ENCODE results near the gene ZDHHC6. TPM values are rescaled to one million over a fixed set of nuclear protein-coding genes. Genes with fewer than 3 reads are reported as not detected.
A peak's percentile ranks its signal among the peaks of the same experiment; 100 is the strongest.

The ZDHHC6 gene, protein sequence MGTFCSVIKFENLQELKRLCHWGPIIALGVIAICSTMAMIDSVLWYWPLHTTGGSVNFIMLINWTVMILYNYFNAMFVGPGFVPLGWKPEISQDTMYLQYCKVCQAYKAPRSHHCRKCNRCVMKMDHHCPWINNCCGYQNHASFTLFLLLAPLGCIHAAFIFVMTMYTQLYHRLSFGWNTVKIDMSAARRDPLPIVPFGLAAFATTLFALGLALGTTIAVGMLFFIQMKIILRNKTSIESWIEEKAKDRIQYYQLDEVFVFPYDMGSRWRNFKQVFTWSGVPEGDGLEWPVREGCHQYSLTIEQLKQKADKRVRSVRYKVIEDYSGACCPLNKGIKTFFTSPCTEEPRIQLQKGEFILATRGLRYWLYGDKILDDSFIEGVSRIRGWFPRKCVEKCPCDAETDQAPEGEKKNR
- 33.0 and 56.4 TPM in 2 replicates for total RNA-seq
- polyA plus RNA-seq, result 31.7 and 44.2 TPM in 2 replicates

DNA sequence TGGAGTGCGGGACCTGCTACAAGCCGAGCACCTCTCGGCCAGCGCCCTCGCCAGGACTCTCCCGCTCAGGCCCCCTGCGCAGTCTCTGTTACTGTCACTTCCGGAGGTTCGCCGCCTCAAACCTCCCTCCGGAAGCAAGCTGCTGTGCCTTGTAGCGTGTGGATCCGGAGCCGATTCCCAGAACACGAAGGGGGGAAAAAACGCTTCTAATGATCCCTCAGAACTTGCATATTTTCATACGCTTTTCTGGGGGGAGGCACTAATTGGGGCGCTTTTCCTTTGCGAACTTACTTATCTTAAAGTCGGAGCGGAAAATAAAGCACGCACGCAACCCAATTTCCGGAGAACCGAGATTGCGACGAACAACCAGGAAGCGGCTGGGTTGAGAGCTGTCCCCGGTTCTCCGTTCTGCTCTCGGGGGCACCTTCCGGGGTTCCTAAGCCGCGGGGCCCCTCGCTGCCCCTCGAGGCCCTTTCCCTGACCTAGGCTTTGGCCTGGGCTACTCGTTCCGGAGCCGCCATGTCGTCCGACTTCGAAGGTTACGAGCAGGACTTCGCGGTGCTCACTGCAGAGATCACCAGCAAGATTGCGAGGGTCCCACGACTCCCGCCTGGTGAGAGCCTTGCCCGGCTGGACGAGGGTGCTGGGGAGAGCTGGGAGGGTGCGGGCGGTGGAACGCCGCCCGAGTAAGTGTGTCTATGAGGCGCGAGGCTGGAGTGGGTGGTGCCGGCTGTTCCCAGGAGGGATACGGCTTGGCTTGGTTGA is at the start of gene ZDHHC6, which contains the start of gene VTI1A:
Gene ZDHHC6 (minus strand): TSS at position 60 of the 765 bp plus-strand sequence. CDS start 1,478 bp downstream, outside the sequence.
Gene VTI1A (plus strand): TSS at position 361 of the 765 bp plus-strand sequence. CDS start 159 bp downstream, at position 520.
- peak; percentile 93 for DNase-seq (ENCODE audit: low spot score)
- H3K4me1 ChIP-seq (ENCODE audit: insufficient read depth), result peaks cover 14% of the 10 kb centered on the region
- H3K9me2 ChIP-seq (replicated peaks; ENCODE audit: insufficient read depth), result no peaks in the 10 kb centered on the region
- under 1% methylated on average over 58 of the region's 59 CpGs for WGBS (ENCODE audit: low lambda C conversion rate, missing lambda C conversion rate)
- no peaks in the 10 kb centered on the region for H4K20me1 ChIP-seq (ENCODE audit: insufficient read depth, poor library complexity, severe bottlenecking)
- peak within 1 kb of the TSS; percentile 98 for H3K27ac ChIP-seq
- TF ChIP-seq EZH2 (IDR thresholded peaks at IDR 0.05; ENCODE audit: borderline replicate concordance) (no peak), EZH2phosphoT487 (IDR thresholded peaks at IDR 0.05; ENCODE audit: low read depth, severe bottlenecking, unreplicated experiment) (no peak)
- TF ChIP-seq, protein P1, sequence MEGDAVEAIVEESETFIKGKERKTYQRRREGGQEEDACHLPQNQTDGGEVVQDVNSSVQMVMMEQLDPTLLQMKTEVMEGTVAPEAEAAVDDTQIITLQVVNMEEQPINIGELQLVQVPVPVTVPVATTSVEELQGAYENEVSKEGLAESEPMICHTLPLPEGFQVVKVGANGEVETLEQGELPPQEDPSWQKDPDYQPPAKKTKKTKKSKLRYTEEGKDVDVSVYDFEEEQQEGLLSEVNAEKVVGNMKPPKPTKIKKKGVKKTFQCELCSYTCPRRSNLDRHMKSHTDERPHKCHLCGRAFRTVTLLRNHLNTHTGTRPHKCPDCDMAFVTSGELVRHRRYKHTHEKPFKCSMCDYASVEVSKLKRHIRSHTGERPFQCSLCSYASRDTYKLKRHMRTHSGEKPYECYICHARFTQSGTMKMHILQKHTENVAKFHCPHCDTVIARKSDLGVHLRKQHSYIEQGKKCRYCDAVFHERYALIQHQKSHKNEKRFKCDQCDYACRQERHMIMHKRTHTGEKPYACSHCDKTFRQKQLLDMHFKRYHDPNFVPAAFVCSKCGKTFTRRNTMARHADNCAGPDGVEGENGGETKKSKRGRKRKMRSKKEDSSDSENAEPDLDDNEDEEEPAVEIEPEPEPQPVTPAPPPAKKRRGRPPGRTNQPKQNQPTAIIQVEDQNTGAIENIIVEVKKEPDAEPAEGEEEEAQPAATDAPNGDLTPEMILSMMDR (IDR thresholded peaks at IDR 0.05; ENCODE audit: poor library complexity), result peak; percentile 23
- H2AFZ ChIP-seq, result peak within 1 kb of the TSS; percentile 96
- H3K79me2 ChIP-seq, result peaks cover 59% of the 10 kb centered on the region
- H3K36me3 ChIP-seq (replicated peaks; ENCODE audit: insufficient read depth, low read depth), result no peaks in the 10 kb centered on the region
- H3K9me3 ChIP-seq (ENCODE audit: low read depth), result no peaks in the 10 kb centered on the region
- peak within 1 kb of the TSS; percentile 99 for H3K4me3 ChIP-seq
- H3K4me2 ChIP-seq, result peak within 1 kb of the TSS; percentile 93
- H3K27me3 ChIP-seq, result no peaks in the 10 kb centered on the region

DNA sequence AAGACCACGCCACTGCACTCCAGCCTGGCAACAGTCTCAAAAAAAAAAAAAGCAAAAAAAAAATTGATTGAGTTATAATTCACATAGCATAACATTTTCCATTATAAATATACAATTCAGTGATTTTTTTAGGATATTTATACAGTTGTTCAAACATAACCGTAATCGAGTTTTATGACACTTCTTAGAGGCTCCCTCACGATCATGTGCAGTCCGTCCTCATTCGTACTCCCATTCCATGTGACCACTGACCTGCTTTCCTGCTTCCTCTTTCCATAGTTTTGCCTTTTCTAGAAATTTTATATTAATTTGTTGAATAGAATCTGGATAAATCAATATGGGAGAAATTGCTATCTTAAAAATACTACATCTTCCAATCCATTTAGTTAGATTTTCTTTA is 46.0 kb upstream of the ZDHHC6 start:
- TF ChIP-seq, protein P1 (IDR thresholded peaks at IDR 0.05; ENCODE audit: poor library complexity), result no peak
- no peak for TF ChIP-seq EZH2phosphoT487 (IDR thresholded peaks at IDR 0.05; ENCODE audit: low read depth, severe bottlenecking, unreplicated experiment)
- TF ChIP-seq EZH2 (IDR thresholded peaks at IDR 0.05; ENCODE audit: borderline replicate concordance), result no peak
- H3K4me1 ChIP-seq (ENCODE audit: insufficient read depth), result peaks cover 4% of the 10 kb centered on the region
- H3K27me3 ChIP-seq, result no peaks in the 10 kb centered on the region
- no peaks in the 10 kb centered on the region for H3K9me3 ChIP-seq (ENCODE audit: low read depth)
- H3K36me3 ChIP-seq (replicated peaks; ENCODE audit: insufficient read depth, low read depth), result no peaks in the 10 kb centered on the region
- H3K79me2 ChIP-seq, result peaks cover 5% of the 10 kb centered on the region
- 96% methylated on average over 6 of the region's 6 CpGs for WGBS (ENCODE audit: low lambda C conversion rate, missing lambda C conversion rate)
- H3K4me2 ChIP-seq, result no peak overlapping the region
- no peak overlapping the region for H2AFZ ChIP-seq
- no peak for DNase-seq (ENCODE audit: low spot score)
- H3K4me3 ChIP-seq, result no peak overlapping the region
- no peak overlapping the region for H3K27ac ChIP-seq
- no peaks in the 10 kb centered on the region for H3K9me2 ChIP-seq (replicated peaks; ENCODE audit: insufficient read depth)
- H4K20me1 ChIP-seq (ENCODE audit: insufficient read depth, poor library complexity, severe bottlenecking), result no peaks in the 10 kb centered on the region

DNA sequence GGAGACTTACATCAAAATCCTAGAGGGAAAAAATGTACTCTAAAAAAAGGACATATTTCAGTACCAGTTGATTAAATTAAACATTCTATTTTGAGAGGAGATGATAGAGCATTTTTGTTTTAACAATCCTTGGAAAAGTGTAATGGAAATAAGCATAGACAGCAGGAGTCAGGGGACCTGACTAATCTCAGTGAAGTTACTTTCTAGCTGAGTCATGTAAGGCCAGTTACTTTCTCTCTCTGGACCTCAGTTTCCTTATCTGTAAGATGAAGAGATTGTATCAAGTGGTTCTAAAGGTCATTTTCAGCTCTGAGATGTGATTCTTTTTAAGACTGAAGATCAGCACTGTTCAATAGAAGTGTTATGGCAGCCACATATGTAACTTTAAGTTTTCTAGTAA is 44.4 kb upstream of the ZDHHC6 start:
- Histone ChIP-seq H4K20me1 (ENCODE audit: insufficient read depth, poor library complexity, severe bottlenecking) (no peaks in the 10 kb centered on the region), H3K36me3 (replicated peaks; ENCODE audit: insufficient read depth, low read depth) (no peaks in the 10 kb centered on the region), H3K9me3 (ENCODE audit: low read depth) (no peaks in the 10 kb centered on the region), H3K4me3 (no peak overlapping the region), H2AFZ (no peak overlapping the region), H3K79me2 (peaks cover 5% of the 10 kb centered on the region), H3K4me1 (ENCODE audit: insufficient read depth) (peaks cover 4% of the 10 kb centered on the region), H3K9me2 (replicated peaks; ENCODE audit: insufficient read depth) (no peaks in the 10 kb centered on the region), H3K4me2 (peak overlapping the region; percentile 25), H3K27me3 (no peaks in the 10 kb centered on the region), H3K27ac (peak overlapping the region; percentile 4)
- TF ChIP-seq, protein P1 (IDR thresholded peaks at IDR 0.05; ENCODE audit: poor library complexity), result no peak
- TF ChIP-seq EZH2 (IDR thresholded peaks at IDR 0.05; ENCODE audit: borderline replicate concordance), result no peak
- no peak for TF ChIP-seq EZH2phosphoT487 (IDR thresholded peaks at IDR 0.05; ENCODE audit: low read depth, severe bottlenecking, unreplicated experiment)
- no peak for DNase-seq (ENCODE audit: low spot score)

Measured in hepatocyte (in vitro differentiated cells).